ENCODE data around the gene LRP6.
"Not testable (repeated sequence)": the region's sequence is repeated elsewhere in the genome, so short reads cannot be mapped to it uniquely, and the experiment has no call there.

LRP6 gene

DNA sequence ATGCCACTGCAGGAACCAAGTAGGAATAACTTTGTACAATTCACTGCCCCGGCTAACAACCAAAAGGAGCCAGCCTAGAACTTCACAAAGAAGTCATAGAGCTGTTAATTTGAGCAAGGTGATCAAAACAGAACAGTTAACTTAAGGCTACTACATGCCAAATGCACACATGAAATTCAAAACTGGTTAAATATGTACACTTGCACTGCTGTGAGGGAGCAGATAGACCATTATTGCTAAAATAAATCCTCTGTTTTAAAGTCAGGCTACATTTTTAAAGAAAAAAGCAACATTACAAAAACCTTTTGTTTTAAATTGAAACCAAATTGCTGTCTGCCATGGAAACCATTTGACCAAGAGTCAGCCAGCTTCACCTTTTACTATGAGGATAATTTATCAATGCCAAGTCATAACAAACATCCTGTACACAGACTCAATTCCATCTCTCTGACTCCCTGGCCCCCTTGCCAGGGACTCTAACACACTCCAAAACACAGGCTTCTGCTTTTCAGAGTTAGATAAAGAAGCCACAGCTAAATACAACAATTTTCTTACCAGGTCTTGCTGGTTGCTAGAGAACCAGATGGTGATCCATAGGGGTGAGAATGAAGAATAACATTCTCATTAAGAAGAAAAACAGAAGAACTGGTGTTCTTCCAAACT is 84.0 kb downstream of the LRP6 start:
- in situ Hi-C loops (cut with MboI; ENCODE audit: low sequenced_read_pairs) = no loop called here

DNA sequence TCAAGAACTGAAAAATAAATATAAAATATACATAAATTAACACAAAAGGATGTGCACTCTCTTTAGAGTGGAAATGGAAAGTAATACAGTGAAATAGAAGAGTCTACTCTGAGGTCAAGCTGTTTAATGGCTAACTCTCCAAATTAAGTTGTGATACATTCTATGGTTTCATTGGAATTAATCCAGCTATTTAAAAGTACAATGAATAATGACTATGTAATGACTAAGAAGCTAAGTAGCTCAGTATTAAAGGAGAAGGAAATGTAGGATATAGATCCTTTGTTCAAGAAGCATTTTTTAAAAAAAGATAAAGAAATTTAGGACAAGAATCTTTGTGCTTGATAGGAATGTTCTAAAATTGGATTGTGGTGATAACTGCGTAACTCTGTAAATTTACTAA is 85.3 kb downstream of the LRP6 start:
- in situ Hi-C loops (cut with MboI; ENCODE audit: low sequenced_read_pairs) = no loop called here

DNA sequence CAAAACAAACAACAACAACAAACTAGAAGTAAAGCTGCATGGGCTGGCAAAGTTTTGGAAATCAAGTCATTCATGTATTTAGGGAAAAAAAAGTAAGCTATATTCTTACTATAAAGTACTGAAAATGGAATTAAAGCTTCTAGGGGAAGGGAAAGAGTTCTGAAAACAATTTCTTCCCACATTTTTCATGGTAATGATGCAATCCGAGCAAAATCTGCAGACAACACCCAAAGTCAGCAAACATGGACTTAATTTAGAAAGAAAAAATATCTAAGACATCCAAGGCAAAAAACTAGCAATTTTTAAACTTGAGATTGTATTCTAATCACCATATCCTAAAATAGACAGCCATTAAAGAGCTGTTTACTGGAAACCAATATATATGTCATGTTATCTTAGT is 86.3 kb downstream of the LRP6 start:
- in situ Hi-C loops (cut with MboI; ENCODE audit: low sequenced_read_pairs) = no loop called here

DNA sequence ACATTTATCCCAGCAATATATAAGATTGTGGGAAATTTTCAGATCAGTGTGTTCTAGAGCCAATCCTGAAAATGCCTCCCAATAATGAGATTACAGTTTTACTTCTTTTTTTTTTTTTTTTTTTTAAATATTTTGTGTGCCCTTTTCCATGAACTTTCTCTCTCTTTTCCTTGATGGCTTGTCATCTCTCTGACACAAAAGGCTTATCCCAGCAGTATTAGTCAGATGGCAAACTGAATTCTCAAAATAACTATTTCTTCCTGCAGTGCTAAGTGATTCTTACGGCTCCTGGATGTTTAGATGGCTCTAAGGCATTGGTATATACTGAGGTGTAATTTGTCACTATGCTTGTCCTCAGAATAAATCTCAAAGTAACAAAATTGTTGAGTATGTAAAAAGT is 86.7 kb downstream of the LRP6 start:
- in situ Hi-C loops (cut with MboI; ENCODE audit: low sequenced_read_pairs) = no loop called here

DNA sequence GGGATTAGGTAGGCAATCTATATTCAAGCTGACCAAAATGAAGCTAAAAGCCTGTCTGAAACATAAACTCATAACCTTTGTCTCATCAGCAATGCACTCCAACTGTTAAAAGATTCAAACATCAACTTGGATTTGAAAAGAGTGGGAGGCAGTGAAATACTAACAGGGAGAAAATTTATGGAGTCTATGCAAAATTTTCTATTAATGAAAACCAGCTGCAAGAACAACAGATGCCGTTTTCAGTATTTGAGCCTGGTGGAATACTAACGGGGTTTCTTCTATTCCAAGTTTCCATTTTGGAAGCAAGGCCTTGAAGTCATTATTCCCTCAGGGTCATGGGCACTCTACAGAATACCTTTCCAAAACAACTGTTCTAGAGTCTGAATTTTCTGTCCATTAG is 88.3 kb downstream of the LRP6 start:
- in situ Hi-C loops (cut with MboI; ENCODE audit: low sequenced_read_pairs) = no loop called here

DNA sequence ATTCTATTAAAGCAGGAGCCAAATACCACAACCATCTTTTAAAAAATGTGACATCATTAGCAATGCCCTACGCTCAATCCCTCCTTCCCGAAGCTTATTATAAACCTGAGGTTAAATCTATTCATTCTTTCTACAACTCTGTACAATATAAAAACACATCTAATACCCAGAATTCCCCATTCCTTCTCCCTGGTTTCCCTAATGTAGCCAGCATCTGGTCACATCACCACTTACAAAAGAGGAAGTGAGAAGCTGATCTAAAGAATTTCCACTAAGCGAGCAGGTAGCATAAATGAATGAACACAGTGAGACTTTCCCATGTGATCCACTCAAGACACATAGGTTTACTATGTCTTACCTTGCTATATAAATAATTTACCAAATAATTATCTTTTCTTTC is 90.4 kb downstream of the LRP6 start:
- in situ Hi-C loops (cut with MboI; ENCODE audit: low sequenced_read_pairs) = no loop called here

DNA sequence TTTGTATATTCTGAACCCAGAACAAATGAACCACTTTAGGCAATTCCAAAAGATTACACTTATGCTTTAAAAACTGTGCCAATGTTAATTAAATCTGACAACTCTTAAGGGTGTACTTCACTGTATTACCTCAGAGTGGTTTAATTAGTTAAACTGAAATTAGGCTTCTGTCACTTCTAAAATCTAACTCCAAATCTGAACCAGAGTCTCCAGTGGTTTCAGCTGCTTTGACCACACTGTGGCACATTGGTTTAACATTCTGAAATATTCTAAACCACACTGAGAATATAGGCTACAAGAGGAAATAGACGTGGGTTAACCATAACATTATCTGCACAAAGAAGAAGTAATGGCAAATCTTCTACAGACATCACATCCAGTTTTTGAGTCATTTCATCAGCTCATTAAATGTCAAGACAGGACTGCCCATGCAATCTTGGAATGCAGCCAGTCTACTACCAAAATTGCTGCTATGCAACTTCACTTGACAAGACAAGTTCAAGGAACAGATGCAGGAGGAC is 94.8 kb downstream of the LRP6 start:
- in situ Hi-C loops (cut with MboI; ENCODE audit: low sequenced_read_pairs) = no loop called here

DNA sequence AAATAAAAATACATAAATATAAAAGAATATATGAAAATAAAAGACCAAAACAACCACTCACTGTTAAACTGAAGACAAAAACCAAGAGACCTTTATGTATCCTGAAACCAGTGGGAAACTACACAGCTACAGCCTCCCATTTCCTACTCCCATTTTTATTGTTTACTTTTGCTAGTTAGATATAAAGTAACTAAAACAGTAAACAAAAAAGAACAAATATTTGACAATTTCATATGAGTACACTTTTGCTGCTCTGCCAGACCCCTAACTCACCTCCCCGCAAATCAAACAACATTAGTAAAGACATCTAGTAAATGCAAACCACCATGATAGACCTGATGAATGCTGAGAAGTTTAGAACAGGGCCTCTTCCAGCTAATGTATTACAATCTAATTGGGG is 99.0 kb downstream of the LRP6 start:
- in situ Hi-C loops (cut with MboI; ENCODE audit: low sequenced_read_pairs) = no loop called here

DNA sequence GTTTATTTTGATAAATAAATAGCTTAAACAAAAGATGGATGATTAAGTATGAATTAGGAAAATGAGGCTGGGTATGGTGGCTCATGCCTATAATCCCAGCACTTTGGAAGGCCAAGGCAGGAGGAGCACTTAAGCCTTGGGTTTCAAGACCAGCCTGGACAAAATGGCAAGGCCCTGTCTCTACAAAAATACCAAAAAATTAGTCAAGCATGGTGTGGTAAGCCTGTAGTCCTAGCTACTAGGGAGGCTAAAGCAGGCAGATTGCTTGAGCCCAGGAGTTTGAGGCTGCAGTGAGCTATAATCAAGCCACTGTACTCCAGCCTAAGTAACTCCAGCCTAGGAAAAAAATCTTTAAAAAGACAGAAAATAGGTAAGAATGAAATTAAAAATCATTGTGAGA is 100.1 kb downstream of the LRP6 start:
- in situ Hi-C loops (cut with MboI; ENCODE audit: low sequenced_read_pairs) = no loop called here

DNA sequence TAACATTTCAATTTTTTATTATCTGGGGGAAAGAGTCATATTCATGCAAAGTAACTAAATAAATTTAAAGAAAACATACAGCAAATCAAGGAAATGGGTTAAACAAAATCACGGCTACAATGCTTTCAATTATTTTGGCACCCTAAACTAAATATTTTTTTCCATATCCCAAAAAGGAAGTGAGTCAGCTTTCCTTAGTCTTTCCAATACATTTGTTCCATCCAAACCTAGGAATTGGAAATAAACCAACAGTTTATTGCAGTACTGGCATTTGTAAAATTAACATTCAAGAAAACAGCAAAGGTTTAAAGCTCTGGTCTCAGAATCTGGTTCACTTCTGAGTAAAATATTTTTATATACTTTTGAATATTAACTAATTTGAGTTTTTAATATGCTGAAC is 106.9 kb downstream of the LRP6 start:
- in situ Hi-C loops (cut with MboI; ENCODE audit: low sequenced_read_pairs) = no loop called here

DNA sequence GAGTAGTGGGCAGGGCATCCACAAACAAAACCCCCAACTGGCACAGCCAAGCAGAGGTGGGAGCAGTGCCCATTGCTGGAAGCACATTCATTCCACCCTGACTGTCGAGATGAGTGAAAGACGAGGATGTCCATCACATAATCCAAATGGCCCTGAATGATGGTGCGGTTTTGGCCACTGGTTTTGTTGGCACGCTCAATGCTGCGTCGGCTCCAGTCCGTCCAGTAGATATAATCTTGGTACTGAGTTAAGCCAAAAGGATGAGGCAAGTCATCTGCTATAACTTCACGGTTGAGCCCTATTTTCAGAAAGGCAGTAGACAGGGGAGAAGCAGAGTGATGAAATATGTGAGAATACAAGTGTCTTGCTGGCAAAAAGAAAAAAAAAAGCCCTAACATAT is 108.0 kb downstream of the LRP6 start:
- in situ Hi-C loops (cut with MboI; ENCODE audit: low sequenced_read_pairs) = no loop called here

DNA sequence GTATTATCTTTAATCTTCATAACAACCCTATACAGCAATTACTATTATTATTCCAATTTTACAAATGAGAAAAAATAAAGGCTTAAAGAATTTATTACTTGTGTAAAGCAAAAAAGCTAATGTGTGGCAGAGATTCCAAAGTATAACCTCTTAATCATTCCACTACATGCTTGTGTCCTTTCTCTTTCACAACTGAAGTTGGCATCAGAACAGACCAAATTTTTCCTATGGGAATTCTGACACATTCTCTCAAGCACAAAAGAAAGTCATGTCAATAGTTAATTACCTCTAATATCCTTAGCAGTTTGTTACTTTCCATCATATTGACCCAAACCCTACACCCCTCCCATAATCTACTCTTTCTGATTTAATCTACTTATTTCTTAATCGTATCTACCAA is 109.4 kb downstream of the LRP6 start:
- in situ Hi-C loops (cut with MboI; ENCODE audit: low sequenced_read_pairs) = no loop called here

DNA sequence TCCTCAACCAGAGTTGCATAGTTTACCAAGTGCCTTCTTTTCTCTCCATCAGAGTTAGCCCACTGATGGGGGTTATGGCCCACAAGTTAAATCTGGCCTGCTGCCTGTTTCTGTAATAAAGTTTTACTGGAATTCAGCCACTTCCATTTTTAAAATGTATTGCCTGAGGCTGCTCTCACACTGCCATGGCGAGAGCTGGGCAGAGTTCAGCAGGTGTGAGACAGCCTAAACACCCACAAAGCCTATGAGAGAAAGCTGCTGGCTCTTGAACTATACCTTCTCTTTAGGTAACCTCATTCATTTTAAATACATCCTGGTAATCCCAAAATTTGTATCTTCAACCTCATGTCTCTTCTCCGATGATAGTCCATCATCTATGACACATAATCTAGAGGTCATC is 110.0 kb downstream of the LRP6 start:
- in situ Hi-C loops (cut with MboI; ENCODE audit: low sequenced_read_pairs) = no loop called here

DNA sequence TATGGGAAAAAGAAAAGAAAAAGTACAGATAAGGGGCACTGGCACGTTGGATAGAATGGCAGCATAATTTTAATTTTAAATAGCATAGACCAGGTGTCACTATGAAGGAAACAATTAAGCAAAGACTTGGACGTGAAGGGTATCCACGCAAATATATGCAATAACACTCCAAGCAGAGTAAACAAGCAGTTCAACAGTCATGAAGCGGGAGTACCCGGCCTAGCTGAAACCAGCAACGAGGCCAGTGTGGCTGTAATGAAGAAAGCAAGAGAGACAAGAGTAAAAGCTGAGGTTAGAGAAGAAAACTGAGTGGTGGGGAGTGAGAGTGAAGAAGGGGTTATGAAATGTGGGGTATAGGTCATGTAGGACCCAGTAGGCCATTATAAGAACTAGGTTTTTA is 110.7 kb downstream of the LRP6 start:
- in situ Hi-C loops (cut with MboI; ENCODE audit: low sequenced_read_pairs) = no loop called here

DNA sequence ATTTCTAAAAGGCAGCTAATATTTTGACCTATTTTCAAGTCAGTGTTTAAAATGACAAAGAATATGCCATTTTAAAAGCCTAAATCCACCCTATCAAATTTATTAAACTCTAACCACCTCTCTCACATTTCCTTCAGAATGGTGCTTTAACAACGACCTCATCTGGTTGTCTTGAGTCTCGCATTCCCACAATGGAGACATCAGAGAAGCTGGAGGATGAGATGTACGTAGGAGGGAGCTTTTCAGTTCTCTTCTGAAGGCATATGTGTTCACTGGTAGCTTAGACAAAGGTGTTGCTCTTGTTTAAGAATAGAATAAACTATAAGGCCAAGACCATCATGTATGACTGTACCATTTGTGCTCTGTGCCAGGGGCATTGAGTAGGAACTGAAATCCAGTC is 113.2 kb downstream of the LRP6 start:
- in situ Hi-C loops (cut with MboI; ENCODE audit: low sequenced_read_pairs) = no loop called here

DNA sequence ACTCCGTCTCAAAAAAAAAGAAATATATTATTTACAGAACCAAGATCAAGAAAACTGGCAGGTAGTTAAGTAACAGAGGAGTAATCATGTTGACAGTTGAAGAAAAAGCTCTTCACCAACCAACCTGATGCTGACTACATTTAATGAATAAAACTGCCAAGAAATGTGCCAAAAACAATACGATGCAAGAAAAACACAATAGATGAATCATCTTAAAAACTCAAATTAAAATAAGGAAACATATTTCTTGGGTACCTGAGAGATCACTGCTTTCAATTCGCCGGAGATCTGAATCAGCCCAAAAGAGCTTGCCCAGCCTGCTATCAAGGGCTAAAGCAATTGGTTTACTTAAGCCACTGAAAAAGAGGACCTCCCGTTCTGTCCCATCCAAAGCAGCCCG is 119.7 kb downstream of the LRP6 start:
- in situ Hi-C loops (cut with MboI; ENCODE audit: low sequenced_read_pairs) = no loop called here

DNA sequence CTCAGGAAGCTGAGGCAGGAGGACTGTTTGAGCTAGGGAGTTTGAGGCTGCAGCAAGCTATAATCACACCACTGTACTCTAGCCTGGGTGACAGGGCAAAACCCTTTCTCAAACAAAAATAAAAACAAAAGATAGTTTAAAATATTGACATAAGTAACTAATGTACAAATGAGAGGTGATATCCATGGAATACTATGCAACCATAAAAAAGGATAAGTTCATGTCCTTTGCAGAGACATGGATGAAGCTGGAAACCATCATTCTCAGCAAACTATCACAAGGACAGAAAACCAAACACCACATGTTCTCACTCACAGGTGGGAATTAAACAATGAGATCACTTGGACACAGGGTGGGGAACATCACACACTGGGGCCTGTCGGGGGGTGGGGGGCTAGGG is 122.3 kb downstream of the LRP6 start:
- in situ Hi-C loops (cut with MboI; ENCODE audit: low sequenced_read_pairs) = not testable (repeated sequence)

DNA sequence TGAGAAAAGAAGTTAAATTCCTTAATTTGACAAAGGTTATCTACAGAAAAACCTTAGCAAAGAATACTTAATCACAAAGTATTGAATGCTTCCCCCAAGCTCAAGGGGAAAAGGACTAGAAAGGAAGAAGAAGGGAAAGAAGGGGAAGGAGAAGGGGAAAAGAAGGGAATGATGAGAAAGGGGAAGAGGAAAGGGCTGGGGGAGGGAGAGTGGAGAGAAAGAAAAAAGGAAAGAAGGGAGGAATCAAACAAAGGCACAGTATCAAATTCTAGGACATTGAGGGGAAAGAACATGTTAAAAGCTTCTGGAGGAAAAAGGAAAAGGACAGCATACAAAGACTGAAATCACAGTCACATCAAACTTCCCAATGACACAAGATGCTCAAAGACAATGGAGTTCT is 125.8 kb downstream of the LRP6 start:
- in situ Hi-C loops (cut with MboI; ENCODE audit: low sequenced_read_pairs) = no loop called here

DNA sequence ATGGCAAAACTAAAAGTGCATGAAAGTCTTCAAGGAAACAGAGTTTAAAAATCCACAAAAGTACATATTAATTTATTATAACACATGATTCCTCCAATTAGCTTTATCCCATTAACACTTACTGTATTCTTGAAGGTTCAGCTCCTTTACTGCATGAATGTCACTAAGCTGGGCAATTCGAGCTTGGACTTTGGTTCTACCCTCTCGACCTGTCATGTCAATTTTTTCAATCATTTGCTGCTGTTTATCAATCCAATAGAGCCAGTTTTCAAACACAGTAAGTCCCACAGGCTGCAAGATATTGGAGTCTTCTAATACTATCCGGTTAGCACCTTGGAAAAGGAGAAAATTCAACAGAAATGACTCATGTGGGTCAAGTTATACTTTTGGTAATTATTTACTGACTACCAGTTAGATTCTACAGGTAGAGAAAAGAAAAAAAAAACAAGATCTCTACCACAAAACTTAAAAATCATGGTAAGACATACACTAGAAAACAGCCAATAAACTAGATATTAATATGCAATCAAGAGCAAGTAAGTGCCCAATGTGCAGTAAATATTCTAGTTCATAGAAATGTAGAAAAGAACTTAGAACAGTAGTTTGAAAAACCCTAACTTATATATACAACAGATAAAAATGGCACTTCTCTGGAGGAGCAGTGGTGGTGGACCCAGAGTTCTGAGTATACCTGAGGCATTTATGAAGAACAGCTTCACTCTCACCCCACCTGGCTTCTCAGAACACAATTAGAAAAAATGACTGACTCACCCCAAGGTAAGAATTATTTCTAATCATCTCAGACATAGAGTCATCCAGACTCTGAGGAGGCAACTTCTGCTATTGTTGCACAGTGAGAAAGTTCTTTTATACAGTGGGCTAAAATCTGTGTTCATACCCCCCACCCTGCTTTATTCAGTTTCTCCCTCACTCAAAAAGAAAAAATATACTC is 128.4 kb downstream of the LRP6 start:
- in situ Hi-C loops (cut with MboI; ENCODE audit: low sequenced_read_pairs) = no loop called here

DNA sequence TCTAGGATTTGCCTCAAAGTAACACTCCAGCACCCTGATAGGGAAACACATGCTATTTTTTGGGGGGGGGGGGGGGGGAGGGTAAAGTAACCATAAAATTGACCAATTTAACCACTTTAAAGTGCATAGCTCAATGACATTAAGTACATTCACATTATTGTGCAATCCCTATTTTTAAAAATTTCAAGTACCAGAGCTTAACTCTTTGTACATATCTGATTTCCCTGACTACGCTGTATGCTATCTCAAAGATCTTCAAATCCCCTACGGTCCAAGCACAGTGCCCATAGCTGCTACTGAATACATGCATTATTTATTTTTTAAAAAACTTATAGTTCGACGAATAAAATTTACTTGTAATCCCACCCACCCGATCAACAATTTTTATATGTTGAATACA is 133.1 kb downstream of the LRP6 start:
- in situ Hi-C loops (cut with MboI; ENCODE audit: low sequenced_read_pairs) = no loop called here

DNA sequence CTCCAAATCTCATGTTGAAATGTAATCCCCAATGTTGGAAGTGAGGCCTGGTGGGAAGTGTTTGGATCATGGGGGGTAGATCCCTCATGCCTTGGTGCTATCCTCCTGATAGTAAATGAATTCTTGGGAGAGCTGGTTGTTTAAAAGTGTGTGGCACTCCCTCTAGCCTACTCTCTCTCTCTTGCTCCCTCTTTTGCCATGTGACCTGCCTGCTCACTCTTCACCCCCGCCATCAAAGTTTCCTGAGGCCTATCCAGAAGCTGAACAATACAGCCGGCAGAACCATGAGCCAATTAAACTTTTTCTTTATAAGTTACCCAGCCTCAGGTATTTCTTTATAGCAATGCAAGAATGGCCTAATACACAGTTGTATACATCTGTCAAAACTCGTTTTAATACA is 133.6 kb downstream of the LRP6 start:
- in situ Hi-C loops (cut with MboI; ENCODE audit: low sequenced_read_pairs) = no loop called here

DNA sequence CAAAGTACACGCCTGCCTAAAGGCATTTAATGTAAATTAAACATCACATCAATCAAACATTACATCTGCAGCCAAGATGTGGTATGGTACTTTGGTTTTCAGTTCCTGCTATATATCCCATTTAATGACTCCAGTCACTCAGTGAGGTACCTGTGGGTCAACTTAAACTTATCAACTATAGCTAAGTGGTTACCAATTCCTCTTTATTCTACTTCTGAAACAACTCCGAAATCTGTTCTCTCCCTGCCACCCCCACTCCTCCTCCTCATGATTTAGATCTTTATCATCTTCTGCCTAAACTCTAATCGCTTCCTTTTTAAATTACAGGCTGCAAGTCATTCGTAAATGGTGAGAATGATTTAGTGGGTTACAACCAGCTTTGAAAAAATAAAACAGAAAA is 138.2 kb downstream of the LRP6 start:
- in situ Hi-C loops (cut with MboI; ENCODE audit: low sequenced_read_pairs) = no loop called here
